VCaP (cell line): ENCODE measurements around the gene STK38.
"Not testable (repeated sequence)": the region's sequence is repeated elsewhere in the genome, so short reads cannot be mapped to it uniquely, and the experiment has no call there.

Experiments
- H3K27ac ChIP-seq: fragments of 450-650 bp; 2 replicates; pipeline ENCODE4 v1.5.1; 2017
- TF ChIP-seq, protein P1 (sequence below): fragments of 450-650 bp; conservative IDR thresholded peaks from 2 replicates; pipeline ENCODE4 v1.5.1; 2017; ENCODE audit warnings: mild to moderate bottlenecking, moderate library complexity

Gene STK38

DNA sequence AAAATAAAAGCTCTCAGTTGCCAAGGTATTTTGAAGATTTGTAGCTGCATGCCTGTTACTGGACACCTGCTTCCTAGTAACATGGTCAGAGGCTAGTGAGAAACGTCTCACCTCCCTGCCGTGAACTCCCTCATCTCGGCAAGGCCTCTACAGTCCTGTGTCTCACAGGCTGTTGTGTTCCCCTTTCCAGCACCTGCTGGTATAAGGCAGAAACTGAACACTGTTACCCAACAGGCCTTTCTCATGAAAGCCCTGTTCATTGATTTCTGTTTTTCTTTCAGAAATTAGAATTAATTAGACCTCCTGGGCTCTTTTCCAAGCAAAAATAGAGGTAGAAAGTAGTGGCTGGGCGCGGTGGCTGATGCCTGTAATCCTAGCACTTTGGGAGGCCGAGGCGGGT lies 29.3 kb upstream of the STK38 start:
- H3K27ac ChIP-seq: no peak overlapping the region
- TF ChIP-seq, protein P1, sequence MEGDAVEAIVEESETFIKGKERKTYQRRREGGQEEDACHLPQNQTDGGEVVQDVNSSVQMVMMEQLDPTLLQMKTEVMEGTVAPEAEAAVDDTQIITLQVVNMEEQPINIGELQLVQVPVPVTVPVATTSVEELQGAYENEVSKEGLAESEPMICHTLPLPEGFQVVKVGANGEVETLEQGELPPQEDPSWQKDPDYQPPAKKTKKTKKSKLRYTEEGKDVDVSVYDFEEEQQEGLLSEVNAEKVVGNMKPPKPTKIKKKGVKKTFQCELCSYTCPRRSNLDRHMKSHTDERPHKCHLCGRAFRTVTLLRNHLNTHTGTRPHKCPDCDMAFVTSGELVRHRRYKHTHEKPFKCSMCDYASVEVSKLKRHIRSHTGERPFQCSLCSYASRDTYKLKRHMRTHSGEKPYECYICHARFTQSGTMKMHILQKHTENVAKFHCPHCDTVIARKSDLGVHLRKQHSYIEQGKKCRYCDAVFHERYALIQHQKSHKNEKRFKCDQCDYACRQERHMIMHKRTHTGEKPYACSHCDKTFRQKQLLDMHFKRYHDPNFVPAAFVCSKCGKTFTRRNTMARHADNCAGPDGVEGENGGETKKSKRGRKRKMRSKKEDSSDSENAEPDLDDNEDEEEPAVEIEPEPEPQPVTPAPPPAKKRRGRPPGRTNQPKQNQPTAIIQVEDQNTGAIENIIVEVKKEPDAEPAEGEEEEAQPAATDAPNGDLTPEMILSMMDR: no peak

DNA sequence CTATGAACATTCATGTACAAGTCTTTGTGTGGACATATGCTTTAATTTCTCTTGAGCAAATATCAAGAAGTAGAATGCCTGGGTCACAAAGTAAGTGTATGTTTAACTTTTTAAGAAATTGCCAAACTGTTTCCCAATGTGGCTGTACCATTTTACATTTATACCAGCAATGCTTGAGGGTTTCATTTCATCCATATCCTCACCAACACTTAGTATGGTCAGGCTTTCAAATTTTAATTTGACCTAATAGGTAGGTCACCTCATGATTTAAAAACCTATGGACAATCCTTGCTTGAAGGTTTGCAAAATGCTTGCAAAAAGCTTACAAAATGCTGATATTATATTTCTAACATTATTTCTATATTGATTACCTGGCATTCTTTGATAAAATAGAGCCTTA lies 27.4 kb upstream of the STK38 start:
- H3K27ac ChIP-seq: no peak overlapping the region
- TF ChIP-seq, protein P1: no peak

DNA sequence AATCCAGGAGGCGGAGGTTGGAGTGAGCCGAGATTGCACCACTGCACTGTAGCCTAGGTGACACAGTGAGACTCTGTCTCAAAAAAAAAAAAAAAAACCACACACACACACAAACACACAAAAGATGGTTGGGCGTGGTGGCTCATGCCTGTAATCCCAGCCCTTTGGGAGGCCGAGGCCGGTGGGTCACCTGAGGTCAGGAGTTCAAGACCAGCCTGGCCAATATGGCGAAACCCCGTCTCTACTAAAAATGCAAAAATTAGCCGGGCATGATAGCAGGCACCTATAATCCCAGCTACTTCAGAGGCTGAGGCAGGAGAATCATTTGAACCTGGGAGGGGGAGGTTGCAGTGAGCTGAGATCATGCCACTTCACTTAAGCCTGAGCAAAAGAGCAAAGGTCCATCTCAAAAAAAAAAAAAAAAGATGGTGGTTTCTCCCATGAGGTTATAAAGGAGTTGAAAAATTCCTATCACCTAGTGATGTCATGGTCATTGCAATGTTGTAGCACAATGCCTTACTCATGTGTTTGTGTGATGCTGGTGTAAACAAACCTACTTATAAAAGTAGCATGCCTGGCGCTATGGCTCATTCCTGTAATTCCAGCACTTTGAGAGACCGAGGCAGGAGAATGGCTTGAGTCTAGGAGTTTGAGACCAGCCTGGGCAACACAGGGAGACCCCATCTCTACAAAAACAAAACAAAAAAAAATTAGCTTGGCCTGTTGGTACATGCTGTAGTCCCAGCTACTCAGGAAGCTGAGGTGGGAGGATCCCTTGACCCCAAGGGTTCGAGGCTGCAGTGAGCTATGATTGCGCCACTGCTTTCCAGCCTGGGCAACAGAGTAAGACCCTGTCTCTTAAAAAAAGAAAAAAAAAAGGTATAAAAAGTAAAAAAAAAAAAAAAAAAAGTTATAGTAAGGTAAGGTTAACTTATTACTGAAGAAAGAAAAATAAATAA lies 25.4 kb upstream of the STK38 start:
- not testable (repeated sequence) for H3K27ac ChIP-seq

DNA sequence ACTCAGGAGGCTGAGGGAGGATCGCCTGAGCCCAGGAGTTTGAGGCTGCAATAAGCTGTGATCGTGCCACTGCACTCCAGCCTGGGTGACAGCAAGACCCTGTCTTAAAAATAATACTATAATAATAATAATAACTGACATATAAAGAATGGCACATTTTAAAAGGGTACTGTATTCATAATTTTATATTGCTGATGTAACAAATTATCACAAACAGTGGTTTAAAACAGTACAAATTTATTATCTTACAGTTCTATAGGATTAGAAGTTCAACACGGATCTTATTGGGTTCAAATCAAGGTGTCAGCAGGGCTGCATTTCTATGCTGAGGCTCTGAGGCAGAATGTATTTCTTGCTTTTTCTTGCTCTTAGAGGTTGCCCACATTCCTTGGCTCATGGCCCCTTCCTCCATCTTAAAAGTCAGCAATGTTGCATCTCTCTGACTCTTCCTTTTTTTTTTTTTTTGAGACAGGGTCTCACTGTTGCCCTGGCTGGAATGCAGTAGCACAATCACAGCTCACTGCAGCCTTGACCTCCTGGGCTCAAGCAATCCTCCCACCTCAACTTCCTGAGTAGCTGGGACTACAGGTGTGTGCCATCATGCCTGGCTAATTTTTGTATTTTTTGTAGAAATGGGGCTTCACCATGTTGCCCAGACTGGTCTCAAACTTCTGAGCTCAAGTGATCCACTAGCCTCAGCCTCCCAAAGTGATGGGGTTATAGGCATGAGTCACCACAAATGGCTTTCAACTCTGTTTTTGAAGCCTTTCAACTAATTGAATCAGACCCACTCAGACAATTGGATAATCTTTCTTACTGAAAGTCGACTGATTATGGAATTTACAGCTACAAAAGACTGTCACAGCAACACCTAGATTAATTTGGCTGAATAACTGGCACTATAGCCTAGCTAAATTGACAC lies 24.1 kb upstream of the STK38 start:
- TF ChIP-seq, protein P1: no peak
- H3K27ac ChIP-seq: no peak overlapping the region

DNA sequence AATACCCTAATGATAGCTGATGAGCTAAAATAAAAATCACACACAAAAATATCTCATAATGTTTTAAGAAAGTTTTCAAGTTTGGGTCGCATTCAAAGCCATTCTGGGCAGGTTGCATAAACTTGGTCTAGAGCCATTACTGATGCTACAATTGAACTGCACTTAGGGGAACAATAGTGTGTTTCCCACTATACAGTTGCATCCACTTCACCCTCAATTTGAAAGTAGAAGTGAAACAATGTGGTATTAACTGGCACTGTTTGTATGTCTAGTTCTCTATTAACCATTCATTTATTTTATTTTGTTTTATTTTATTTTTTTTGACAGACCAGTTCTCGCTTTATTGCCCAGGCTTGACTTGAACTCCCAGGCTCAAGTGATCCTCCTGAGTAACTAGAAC lies 23.0 kb upstream of the STK38 start:
- H3K27ac ChIP-seq: no peak overlapping the region
- TF ChIP-seq, protein P1: no peak

DNA sequence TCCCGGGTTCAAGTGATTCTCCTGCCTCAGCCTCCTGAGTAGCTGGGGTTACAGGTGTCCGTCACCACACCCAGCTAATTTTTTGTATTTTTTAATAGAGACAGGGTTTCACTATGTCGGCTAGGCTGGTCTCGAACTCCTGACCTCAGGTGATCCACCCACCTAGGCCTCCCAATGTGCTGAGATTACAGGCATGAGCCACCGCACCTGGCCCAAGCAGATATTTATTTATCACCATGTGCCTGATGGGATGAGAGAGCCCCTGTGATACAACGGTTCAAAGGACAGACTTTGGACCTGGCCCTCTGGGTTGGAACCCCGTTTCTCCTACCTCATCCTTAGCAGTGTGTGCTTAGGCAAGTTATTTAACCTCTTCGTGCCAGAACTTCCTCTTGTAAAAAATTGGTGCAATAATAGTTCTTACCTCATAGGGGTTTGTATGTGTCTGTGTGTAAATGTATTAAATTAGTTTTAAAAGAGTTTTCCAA lies 19.2 kb upstream of the STK38 start:
- no peak overlapping the region for H3K27ac ChIP-seq
- TF ChIP-seq, protein P1: no peak

DNA sequence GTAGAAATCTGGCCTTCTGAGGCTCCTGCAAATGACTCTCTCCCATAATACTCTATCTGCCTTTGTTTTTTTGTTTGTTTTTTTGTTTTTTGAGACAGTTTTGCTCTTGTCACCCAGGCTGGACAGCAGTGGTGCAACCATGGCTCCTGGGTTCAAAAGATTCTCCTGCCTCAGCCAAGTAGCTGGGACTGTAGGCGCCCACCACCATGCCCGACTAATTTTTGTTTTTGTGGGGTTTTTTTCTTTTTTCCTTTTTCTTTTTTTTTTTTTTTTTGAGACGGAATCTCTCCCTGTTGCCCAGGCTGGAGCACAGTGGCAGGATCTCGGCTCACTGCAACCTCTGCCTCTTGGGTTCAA lies 16.6 kb upstream of the STK38 start:
- TF ChIP-seq, protein P1: no peak
- no peak overlapping the region for H3K27ac ChIP-seq
